HEK293 (cell line): ENCODE results near the gene ARHGAP15.

ENCODE experiments used
- BCL11A ChIP-seq: fragments of 450-650 bp; formaldehyde crosslinking; IDR thresholded peaks from 2 replicates; pipeline ENCODE4 v1.5.1; 2016; ENCODE audit warnings: low read depth, missing biosample characterization, missing genetic modification characterization
- CTCF ChIP-seq: fragments of 450-650 bp; formaldehyde crosslinking; IDR thresholded peaks from 2 replicates; pipeline ENCODE4 v1.5.1; 2016; ENCODE audit warnings: missing biosample characterization, missing genetic modification characterization
- HOXA7 ChIP-seq: sonication (generic); formaldehyde crosslinking; IDR thresholded peaks from 2 replicates; pipeline ENCODE4 v1.8.1; 2022; ENCODE audit warnings: missing genetic modification reagents, borderline replicate concordance
- KLF16 ChIP-seq: fragments of 450-650 bp; formaldehyde crosslinking; IDR thresholded peaks from 2 replicates; pipeline ENCODE4 v1.5.1; 2017; ENCODE audit warnings: missing biosample characterization, missing genetic modification characterization
- PATZ1 ChIP-seq: fragments of 450-650 bp; formaldehyde crosslinking; IDR thresholded peaks from 2 replicates; pipeline ENCODE4 v1.5.1; 2016; ENCODE audit warnings: missing biosample characterization, missing genetic modification characterization
- SCRT2 ChIP-seq: fragments of 450-650 bp; formaldehyde crosslinking; IDR thresholded peaks from 2 replicates; pipeline ENCODE4 v1.5.1; 2016; ENCODE audit warnings: missing biosample characterization, missing genetic modification characterization
- ZNF302 ChIP-seq: fragments of 450-650 bp; formaldehyde crosslinking; IDR thresholded peaks from 2 replicates; pipeline ENCODE4 v1.5.1; 2016; ENCODE audit warnings: missing biosample characterization, missing genetic modification characterization, low read depth
- ZNF658 ChIP-seq: fragments of 450-650 bp; formaldehyde crosslinking; IDR thresholded peaks from 2 replicates; pipeline ENCODE4; 2016; ENCODE audit warnings: missing biosample characterization, missing genetic modification characterization
- ZNF791 ChIP-seq: fragments of 450-650 bp; formaldehyde crosslinking; IDR thresholded peaks from 2 replicates; pipeline ENCODE4 v1.5.1; 2016; ENCODE audit warnings: missing biosample characterization, missing genetic modification characterization
- ZSCAN18 ChIP-seq: fragments of 450-650 bp; formaldehyde crosslinking; IDR thresholded peaks from 2 replicates; pipeline ENCODE4 v1.5.1; 2016; ENCODE audit warnings: missing biosample characterization, missing genetic modification characterization

- TF ChIP-seq CTCF (tag by site-specific recombination) (no peak), ZSCAN18 (no peak), BCL11A (tag by site-specific recombination) (no peak), ZNF658 (no peak), ZNF791 (no peak), ZNF302 (tag by site-specific recombination) (no peak), KLF16 (no peak), SCRT2 (tag by site-specific recombination) (no peak), HOXA7 (CRISPR knock-in tag) (no peak), PATZ1 (no peak)
Measured at GRCh38 chr2:143805666-143806065, 676.4 kb downstream of the ARHGAP15 start.
